CD4-positive, alpha-beta T cell treated with Interleukin-17A for 4 hours (primary cell): ENCODE results near the gene TRNP1.
"Not testable (repeated sequence)": the region's sequence is repeated elsewhere in the genome, so short reads cannot be mapped to it uniquely, and the experiment has no call there.

Experiments
- DNase-seq: peaks from one replicate; pipeline ENCODE4 v3.0.0-alpha.2; 2020; ENCODE audit warnings: mixed read lengths

TRNP1 gene

DNA sequence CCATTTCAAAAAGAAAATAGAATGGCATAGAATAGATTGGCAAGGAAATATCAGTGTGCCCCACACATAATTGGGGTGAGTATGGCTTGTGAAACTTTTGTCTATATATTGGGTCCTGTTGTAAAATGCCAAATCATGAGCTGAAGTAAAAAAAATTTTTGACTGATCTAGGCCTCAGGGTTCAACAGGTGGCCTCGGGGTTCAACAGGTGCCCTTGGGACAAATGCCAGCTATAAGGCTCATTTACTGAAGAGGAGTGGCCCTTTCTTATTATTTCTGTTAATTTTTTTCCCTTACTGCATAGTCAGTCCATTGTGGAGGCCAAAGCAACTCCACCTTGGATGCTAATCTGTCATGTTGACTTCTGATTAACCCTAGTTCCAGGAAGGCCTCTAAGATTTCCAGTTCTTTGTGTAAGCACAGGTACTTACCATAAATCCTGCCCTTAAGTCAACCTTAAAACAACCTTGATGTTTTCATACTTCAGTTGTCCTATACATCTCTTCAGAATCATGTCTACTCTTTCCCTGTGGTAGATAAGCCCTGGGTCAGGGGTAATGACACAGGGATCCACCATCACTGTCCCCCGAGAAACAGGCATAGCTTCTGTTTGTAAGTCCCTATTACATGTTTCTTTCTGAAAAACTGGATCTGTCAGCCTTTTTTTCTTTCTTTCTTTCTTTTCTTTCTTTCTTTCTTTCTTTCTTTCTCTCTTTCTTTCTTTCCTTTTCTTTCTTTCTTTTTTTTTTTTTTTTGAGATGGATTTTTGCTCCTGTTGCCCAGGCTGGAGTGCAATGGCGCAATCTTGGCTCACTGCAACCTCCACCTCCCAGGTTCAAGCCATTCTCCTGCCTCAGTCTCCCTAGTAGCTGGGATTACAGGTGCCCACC, 16.6 kb upstream of the TRNP1 start:
- no peak for DNase-seq

DNA sequence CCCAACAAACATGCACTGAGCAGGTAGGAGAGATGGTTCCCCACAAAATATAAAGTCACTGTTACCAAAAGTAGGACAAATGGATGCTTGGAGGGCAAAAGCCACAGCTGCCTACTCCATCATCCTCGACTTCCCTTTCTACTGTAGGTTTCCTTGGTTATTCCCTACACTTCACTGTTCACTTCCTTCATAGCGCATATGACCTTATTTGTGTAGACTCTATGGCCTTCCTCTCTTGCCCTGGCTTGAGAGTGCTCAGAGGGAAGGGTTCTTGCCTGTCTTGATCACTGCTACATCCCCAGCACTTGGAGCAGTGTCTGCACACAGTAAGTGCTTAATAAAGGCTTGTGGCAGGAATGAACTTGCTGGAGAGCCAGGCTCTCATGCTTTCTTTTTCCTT, 14.6 kb upstream of the TRNP1 start:
- DNase-seq: no peak

DNA sequence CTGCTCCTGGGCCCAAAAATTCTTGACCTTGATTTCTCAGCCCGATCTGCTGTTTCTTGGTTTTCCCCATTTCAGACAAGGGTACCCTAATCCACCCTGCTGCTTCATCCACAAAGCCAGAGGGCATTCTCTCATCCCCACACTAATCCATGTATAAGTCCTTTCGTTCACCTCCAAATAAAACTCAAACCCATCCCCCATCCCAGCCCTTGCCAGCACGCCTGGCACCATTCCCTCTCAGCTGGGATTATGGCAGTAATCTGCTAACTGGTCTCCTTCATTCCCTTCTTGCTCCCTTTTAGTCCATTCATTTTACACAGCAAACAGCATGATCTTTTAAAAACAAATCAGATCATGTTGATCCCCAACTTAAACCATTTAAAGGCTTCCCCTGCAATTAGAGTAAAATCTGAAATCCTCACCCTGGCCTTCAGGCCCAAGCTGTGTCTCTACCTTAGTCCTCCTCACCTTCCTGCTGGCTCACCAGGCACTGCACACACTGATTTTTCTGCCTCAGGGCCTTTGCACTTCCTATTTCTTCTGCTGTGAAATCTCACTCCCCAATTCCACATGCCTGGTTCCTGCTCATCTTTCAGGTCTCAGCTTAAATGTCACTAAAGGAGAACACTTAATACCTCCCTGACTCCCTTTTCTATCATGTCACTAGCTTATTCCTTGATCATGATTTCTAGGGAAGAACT, 12.2 kb upstream of the TRNP1 start:
- DNase-seq: no peak

DNA sequence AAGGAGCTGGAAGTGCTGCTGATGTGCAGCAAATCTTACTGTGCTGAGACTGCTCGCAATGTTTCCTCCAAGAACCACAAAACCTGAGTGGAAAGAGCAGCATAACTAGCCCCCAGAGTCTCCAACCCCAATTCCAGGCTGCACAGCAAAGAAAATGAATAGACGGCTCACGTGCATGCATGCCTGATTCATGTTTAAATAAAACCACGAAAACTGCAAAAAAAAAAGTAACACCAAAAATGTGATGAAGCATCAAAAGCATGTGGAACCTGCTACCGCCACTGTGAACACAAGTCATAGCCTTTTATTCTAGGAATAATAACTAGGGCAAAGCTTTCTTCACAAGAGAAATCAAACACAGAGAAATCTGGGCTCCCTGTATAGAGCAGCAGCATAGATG, 9.6 kb upstream of the TRNP1 start:
- DNase-seq: no peak

GRCh38 chr1:26984291-26984690, 9.2 kb upstream of the TRNP1 start:
- no peak for DNase-seq

DNA sequence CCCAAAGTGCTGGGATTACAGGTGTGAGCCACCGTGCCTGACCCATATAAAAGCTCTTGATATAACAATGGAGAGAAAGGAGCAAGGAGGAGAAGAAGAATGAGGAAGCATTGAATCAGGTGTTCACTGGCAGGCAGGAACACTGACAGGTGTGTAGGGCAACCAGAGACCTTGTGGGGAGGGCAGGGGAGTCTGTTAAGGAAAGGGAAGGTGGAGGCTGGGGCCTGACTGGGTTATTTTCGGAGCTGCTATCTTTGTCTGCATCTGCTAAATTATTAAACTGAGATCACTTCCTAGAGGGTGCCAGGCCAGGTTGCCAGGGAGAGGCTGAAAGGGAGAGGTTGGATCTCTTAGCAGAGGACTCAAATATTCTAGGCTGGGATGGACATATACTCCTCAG, 6.8 kb upstream of the TRNP1 start:
- DNase-seq: no peak

DNA sequence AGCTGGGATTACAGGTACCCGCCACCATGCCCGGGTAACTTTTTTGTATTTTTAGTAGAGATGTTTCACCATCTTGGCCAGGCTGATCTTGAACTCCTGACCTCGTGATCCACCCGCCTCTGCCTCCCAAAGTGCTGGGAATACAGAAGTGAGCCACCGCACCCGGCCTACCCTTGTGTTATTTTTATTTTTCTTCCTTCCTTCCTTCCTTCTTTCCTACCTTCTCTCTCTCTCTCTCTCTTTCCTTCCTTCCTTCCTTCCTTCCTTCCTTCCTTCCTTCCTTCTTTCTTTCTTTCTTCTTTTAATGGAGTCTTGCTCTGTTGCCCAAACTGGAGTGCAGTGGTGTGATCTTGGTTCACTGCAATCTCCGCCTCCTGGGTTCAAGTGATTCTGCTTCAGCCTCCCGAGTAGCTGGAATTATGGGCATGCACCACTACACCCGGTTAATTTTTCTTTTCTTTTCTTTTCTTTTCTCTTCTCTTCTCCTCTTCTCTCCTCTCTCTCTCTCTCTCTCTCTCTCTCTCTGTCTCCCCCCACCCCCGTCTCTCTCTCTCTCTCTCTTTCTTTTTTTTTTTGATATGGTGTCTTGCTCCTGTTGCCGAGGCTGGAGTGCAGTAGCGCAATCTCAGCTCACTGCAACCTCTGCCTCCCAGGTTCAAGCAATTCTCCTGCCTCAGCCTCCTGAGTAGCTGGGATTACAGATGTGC, 3.9 kb upstream of the TRNP1 start:
- DNase-seq: not testable (repeated sequence)

- no peak for DNase-seq
These were observed 2.0 kb upstream of the TRNP1 start for GRCh38 chr1:26991310-26992116.

- DNase-seq: peak; percentile 34
These were observed 711 bp downstream of the TRNP1 start for GRCh38 chr1:26994020-26994786.

- no peak for DNase-seq
These were observed 1.5 kb downstream of the TRNP1 start for GRCh38 chr1:26994787-26995517.

DNA sequence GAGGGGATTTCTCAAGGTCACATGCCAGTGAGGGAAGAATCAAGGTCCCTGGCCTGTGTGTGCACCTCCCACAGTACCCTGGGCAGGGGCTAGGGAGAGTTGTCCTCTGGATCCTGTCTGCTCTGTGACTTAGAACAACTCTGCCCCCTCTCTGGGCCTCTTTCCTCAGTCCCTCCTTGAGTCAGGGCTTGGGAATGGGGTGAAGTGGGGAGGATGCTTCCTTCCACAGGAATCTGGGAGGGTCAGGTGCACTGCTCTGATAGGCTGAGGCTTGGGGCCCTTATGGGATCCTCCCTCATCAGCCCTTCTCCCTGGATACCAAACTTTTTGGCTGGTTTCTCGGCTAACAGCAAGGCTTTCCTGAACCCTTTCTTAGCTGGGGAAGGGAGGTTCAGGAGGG, 2.5 kb downstream of the TRNP1 start:
- no peak for DNase-seq

DNA sequence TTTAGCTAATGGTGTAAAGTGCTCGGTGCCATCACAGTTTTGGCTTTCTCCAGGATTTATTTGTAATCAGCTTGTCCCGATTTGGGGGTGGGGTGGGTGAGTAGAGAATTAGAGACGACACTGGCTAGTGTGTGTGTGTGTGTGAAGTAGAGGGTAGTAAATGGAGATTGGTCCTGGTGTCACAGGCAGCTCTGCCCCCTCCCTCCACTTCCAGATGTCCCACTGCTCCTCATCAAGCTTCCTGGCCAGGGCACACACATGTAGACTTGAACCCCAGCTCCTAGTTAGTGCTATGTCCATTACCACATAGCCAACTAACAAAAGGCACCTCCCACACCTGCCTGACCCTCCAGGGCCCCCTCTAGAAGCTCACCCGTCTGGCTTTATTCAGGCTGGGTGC, 3.2 kb downstream of the TRNP1 start:
- no peak for DNase-seq

DNA sequence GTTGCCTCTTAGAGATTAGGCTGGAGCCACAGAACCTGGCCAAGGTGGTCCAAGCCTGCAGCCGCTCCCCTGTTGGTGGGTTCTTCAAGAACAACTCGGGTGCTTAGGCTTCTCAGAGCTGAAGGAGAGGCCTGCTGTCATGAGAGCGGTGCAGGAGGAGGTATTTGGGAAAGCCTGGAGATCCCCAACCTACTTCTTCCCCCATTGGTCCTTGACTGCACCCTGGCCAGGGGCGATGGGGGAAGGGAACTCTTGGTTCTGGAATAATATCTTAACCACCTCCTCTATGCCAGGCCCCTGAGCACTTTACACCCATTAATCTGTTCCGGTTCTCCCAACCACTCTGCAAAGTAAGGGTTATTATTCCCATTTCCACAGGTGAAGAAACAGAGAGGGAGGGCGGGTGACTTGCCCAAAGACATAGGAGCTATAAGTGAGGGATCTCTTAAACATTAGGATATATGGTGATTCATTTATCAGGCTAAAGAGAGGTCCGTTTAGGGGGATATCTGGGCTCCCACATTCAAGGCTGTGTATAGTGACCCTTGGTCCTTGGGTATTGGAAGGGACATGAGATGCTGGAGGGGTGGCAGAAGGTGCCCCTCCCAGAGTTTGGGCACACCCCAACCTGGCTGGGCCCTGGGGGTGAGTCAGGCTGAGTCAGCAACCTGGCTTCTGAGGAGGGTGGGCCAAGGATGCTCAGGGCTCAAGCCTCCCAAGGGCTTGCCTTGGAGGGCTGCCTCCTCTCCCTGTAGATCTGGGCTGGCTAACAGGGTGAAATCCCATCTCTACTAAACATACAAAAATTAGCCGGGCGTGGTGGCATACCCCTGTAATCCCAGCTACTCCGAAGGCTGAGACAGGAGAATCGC, 5.2 kb downstream of the TRNP1 start:
- no peak for DNase-seq

- no peak for DNase-seq
These were observed 6.0 kb downstream of the TRNP1 start for GRCh38 chr1:26999440-26999987.

GRCh38 chr1:27000090-27000816, 6.8 kb downstream of the TRNP1 start:
- no peak for DNase-seq

DNA sequence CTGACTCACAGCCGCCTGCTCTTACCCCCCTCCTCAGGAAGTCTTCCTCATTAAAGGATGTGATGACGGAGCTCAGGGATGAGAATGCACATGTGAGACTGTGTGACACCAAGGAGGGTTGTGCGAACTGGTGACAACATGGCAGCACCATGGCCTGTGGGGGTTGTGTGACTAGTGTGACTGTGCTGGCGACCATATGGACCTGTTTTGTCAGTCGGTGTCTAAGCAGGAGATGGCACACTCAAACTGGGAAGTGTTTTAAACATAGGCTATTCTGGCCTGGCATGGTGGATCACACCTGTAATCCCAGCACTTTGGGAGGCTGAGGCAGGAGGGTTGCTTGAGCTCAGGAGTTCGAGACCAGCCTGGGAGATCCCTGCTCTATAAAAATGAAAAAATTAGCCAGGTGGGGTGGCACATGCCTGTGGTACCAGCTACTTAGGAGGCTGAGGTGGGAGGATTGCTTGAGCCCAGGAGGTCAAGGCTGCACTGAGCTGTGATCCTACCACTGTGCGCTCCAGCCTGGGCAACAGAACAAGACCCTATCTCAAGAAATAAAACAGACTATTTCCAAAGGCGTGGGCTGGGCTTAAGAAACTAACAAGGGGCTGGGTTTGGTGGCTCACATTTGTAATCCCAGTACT, 7.4 kb downstream of the TRNP1 start:
- no peak for DNase-seq

DNA sequence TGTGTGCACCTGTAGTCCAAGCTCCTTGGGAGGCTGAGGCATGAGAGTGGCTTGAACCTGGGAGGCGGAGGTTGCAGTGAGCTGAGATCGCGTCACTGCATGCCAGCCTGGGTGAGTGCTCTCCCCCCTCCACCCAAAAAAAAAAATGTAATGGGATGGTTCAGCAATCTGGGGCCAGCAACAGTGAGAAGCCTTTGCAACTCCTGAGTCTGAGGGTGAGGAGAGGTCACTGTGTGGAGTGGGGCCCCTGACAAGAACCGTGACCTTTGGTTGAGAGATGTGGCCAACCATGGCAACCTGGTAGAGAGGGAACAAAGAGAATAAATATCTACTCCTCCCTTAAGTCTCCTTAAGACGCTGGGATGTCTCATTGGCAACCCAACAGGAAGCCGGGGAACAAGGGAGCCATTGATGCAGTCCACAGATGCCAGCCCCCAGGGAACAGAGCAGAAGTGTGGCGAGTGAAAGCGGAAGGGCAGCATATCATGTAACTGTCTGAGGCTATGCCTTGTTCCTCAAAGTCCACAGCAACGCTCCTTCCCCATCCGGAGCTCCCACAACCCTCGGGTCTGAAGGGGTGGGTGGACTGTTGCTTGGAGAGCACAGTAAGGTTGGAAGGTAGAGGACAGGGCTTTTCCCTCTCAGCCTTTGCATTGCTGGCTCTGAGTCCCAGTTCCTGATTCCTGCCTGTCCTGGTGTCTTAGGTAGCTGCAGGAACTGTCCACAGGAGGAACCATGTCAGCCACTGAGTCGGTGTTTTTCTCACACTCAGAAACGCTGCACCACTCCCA, 8.3 kb downstream of the TRNP1 start:
- no peak for DNase-seq
